Glutamatergic neuron (in vitro differentiated cells): Measurements from ENCODE around the gene MAPK4. TPM values are rescaled to one million over a fixed set of nuclear protein-coding genes. Genes with fewer than 3 reads are reported as not detected.

ENCODE experiments used
- DNase-seq: peaks from one replicate; pipeline ENCODE4 v3.0.0; 2022
- H3K27ac Mint-ChIP-seq: one replicate; pipeline ENCODE4 v1.8.0; 2020; ENCODE audit warnings: mild to moderate bottlenecking, mixed read lengths, inconsistent platforms; ENCODE audit not compliant: unreplicated experiment
- H3K27me3 Mint-ChIP-seq: one replicate; pipeline ENCODE4 v1.8.0; 2020; ENCODE audit warnings: mild to moderate bottlenecking, moderate library complexity, mixed read lengths, inconsistent platforms; ENCODE audit not compliant: unreplicated experiment
- H3K36me3 Mint-ChIP-seq: one replicate; pipeline ENCODE4 v1.8.0; 2020; ENCODE audit warnings: mild to moderate bottlenecking, mixed read lengths, inconsistent platforms; ENCODE audit not compliant: unreplicated experiment
- H3K4me1 Mint-ChIP-seq: one replicate; pipeline ENCODE4 v1.8.0; 2020; ENCODE audit warnings: mild to moderate bottlenecking, low read depth, mixed read lengths, inconsistent platforms; ENCODE audit not compliant: unreplicated experiment
- H3K4me3 Mint-ChIP-seq: one replicate; pipeline ENCODE4 v1.8.0; 2020; ENCODE audit warnings: mild to moderate bottlenecking, mixed read lengths, inconsistent platforms; ENCODE audit not compliant: unreplicated experiment
- H3K9me3 Mint-ChIP-seq: one replicate; pipeline ENCODE4 v1.8.0; 2020; ENCODE audit warnings: mild to moderate bottlenecking, moderate library complexity, mixed read lengths, inconsistent platforms; ENCODE audit not compliant: unreplicated experiment
- total RNA-seq: library from RNA; stranded (reverse); fragmentation: NEBNext Ultra II Directional; extraction: Animal tissue kit (Norgen Biotek cat#: 25700); gene quantifications from one replicate; pipeline ENCODE4 v1.2.1, GENCODE V29; 2021; ENCODE audit not compliant: unreplicated experiment
- TF ChIP-seq, protein P1 (sequence below): fragments of 200-600 bp; sonication (generic); IDR thresholded peaks from one replicate; pipeline ENCODE4 v1.5.0; 2021; ENCODE audit not compliant: partially characterized antibody, unreplicated experiment

MAPK4 gene
- total RNA-seq, 1 donor from 2014 or later, result 13.1 TPM

DNA sequence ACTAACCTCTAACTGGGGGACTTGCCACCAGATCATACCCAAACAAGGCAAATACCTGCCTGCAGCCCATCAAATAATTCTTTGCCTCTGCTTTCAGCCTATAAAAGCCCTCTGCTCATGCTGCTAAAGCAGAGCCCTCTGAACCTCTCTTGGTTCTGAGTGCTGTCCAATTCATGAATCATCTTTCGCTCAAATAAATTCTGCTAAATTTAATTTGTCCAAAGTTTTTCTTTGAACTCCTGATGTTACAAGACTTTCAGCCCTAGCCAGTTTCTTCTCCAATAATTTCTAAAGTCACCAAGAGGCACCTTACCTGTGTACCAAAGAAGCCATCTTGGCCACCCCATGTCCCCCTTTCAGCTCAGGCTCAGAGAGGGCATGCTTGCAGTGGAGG, 188.0 kb downstream of the MAPK4 start:
- peaks cover 2% of the 10 kb centered on the region for H3K27me3 Mint-ChIP-seq
- H3K4me1 Mint-ChIP-seq, result peaks cover 13% of the 10 kb centered on the region
- H3K27ac Mint-ChIP-seq, result no peak overlapping the region
- TF ChIP-seq, protein P1, sequence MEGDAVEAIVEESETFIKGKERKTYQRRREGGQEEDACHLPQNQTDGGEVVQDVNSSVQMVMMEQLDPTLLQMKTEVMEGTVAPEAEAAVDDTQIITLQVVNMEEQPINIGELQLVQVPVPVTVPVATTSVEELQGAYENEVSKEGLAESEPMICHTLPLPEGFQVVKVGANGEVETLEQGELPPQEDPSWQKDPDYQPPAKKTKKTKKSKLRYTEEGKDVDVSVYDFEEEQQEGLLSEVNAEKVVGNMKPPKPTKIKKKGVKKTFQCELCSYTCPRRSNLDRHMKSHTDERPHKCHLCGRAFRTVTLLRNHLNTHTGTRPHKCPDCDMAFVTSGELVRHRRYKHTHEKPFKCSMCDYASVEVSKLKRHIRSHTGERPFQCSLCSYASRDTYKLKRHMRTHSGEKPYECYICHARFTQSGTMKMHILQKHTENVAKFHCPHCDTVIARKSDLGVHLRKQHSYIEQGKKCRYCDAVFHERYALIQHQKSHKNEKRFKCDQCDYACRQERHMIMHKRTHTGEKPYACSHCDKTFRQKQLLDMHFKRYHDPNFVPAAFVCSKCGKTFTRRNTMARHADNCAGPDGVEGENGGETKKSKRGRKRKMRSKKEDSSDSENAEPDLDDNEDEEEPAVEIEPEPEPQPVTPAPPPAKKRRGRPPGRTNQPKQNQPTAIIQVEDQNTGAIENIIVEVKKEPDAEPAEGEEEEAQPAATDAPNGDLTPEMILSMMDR, result no peak
- DNase-seq, result no peak
- H3K36me3 Mint-ChIP-seq, result peaks cover 12% of the 10 kb centered on the region
- H3K4me3 Mint-ChIP-seq, result no peak overlapping the region
- H3K9me3 Mint-ChIP-seq, result no peaks in the 10 kb centered on the region

DNA sequence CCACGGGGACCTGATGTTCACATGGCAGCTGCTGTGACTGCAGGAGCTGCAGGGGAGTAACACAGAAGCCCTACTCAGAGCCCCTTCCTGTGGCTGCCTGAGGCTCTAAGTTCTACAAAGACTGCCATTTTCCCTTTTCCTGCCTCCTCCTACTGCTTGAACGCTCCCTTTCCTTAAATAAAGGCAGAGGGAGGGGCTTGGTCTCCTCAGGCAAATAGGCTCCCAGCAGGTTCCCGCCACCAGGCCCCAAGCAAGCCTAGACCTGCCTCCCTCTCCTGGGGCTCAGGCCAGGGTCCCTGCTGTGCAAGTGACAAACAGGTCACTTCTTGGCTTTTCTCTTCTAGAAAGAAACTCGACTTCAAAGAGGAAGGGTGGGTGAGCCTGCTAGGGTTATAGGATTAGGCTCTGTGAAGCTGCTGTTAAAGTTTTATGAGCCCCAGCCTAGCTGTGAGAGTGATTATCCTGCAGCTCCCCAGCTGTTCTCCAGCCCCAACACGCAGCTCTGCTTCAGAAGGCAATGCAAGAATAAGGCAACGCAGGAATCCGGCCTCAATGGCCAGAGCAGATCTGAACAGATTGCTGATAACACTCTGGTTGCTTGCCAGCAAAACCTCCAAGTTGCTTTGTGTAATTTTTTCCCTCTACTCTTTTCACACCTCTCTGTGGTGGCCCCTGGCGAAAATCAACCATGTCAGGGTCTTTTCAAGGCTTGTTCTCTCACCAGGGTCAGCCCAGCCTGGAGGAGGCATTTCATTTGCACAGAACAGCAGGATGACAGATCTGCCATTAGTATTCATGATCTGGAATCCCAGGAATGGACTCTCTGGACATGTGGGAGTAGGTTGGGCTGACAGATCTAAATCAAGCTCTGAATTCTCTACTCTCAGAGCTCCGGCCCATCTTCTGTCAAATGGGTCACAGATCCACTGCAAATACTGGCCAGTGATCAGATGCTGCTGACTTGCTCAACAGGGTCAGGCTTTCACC, 188.6 kb downstream of the MAPK4 start:
- Mint-ChIP-seq H3K27me3 (peaks cover 2% of the 10 kb centered on the region), H3K36me3 (peaks cover 10% of the 10 kb centered on the region), H3K4me3 (no peak overlapping the region), H3K9me3 (no peaks in the 10 kb centered on the region), H3K4me1 (peaks cover 13% of the 10 kb centered on the region), H3K27ac (peak overlapping the region; percentile 17)
- TF ChIP-seq, protein P1, result no peak
- no peak for DNase-seq

DNA sequence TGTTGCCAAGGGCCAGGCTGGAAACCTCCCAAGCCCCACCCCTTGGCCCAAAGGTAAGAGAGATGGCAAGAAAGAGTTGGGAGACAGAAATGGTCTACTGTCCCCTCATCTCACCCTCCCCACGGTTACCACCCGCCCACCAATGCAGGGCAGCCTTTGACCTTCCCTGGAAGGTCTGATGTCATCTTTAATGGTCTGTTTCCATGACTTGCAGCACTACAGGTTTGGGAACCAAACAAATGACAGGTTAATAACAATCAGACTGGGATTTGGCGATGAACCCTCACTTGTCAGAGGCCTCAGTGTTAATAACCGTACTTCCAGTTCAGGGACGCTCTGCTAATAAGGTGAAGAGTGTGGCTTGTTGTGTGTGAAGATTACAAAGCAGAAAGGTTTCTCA, 189.5 kb downstream of the MAPK4 start:
- TF ChIP-seq, protein P1, result no peak
- Mint-ChIP-seq H3K4me3 (no peak overlapping the region), H3K9me3 (no peaks in the 10 kb centered on the region), H3K4me1 (peaks cover 13% of the 10 kb centered on the region), H3K27me3 (peaks cover 2% of the 10 kb centered on the region), H3K27ac (no peak overlapping the region), H3K36me3 (peaks cover under 1% of the 10 kb centered on the region)
- DNase-seq, result no peak

DNA sequence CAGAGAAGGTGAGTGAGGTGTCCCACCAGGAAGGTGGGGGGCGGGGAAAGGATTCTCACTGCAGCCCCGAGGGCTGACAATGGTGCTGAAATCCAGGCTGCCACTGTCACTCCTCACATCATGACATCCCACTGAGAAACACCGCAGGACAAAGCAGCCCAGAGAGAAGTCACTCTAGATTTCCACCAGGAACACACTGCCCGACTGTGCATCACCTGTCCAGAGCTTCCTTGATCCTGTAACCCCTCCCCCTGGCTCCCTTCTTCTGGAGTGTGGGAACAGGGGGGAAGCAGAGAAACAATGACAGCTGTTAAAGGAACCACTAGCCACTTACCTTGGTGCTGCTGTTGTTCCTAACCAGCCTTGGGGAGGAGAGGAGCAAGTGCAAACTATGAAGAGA, 190.1 kb downstream of the MAPK4 start:
- TF ChIP-seq, protein P1, result no peak
- DNase-seq, result no peak
- peaks cover 13% of the 10 kb centered on the region for H3K4me1 Mint-ChIP-seq
- no peaks in the 10 kb centered on the region for H3K36me3 Mint-ChIP-seq
- H3K4me3 Mint-ChIP-seq, result no peak overlapping the region
- peaks cover 2% of the 10 kb centered on the region for H3K27me3 Mint-ChIP-seq
- no peaks in the 10 kb centered on the region for H3K9me3 Mint-ChIP-seq
- no peak overlapping the region for H3K27ac Mint-ChIP-seq

DNA sequence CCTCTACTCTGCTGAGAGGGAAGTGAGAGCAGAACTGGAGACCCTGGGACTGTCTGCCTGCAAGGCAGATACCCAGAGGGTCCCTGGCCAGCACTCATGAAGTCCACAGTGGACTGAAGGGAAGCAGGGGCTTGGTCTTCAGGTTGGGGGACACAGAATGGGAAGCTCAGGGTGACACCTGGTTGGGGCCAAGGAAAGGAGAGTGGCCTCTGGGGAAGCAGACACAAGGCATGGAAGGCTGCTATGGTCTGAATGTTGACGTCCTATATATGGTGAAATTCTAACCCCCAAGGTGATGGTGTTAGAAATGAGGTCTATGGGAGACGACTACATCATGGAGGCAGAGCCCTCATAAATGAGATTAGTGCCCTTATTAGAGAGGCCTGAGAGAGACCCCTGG, 190.7 kb downstream of the MAPK4 start:
- no peak for DNase-seq
- H3K4me1 Mint-ChIP-seq, result peaks cover 13% of the 10 kb centered on the region
- no peaks in the 10 kb centered on the region for H3K36me3 Mint-ChIP-seq
- H3K4me3 Mint-ChIP-seq, result no peak overlapping the region
- peaks cover 4% of the 10 kb centered on the region for H3K27me3 Mint-ChIP-seq
- TF ChIP-seq, protein P1, result no peak
- no peaks in the 10 kb centered on the region for H3K9me3 Mint-ChIP-seq
- no peak overlapping the region for H3K27ac Mint-ChIP-seq
